MM.1S (cell line): ENCODE results near the gene ALDH3B1.
A peak's percentile ranks its signal among the peaks of the same experiment; 100 is the strongest.

ENCODE experiments used
- DNase-seq: peaks from one replicate; pipeline ENCODE4 v3.0.0-alpha.2; 2015
- H2AFZ ChIP-seq: fragments of 300-600 bp; sonication (generic); 2 replicates; pipeline ENCODE4 v1.6.0; 2016; ENCODE audit warnings: antibody characterized with exemption, low read length
- H3F3A ChIP-seq: fragments of 300-600 bp; sonication (generic); 2 replicates; pipeline ENCODE4 v1.6.1; 2016; ENCODE audit warnings: mild to moderate bottlenecking, antibody characterized with exemption, low read length, moderate library complexity, mixed read lengths; ENCODE audit not compliant: insufficient read depth
- H3K27ac ChIP-seq: fragments of 300-600 bp; sonication (generic); 2 replicates; pipeline ENCODE4 v1.5.1; 2016; ENCODE audit warnings: mild to moderate bottlenecking, low read length
- H3K27me3 ChIP-seq: fragments of 300-600 bp; sonication (generic); replicated peaks from 2 replicates; pipeline ENCODE4 v1.6.0; 2016; ENCODE audit warnings: low read length; ENCODE audit not compliant: insufficient read depth
- H3K36me3 ChIP-seq: fragments of 300-600 bp; sonication (generic); replicated peaks from 2 replicates; pipeline ENCODE4 v1.6.1; 2016; ENCODE audit warnings: mild to moderate bottlenecking, low read length, mixed read lengths; ENCODE audit not compliant: insufficient read depth
- H3K4me1 ChIP-seq: fragments of 300-600 bp; sonication (generic); 2 replicates; pipeline ENCODE4 v1.6.1; 2016; ENCODE audit warnings: low read length, mixed read lengths
- H3K4me2 ChIP-seq: fragments of 300-600 bp; sonication (generic); 2 replicates; pipeline ENCODE4 v1.6.0; 2016; ENCODE audit warnings: low read depth, low read length
- H3K4me3 ChIP-seq: fragments of 300-600 bp; sonication (generic); 2 replicates; pipeline ENCODE4 v1.5.1; 2016; ENCODE audit warnings: low read length, mixed read lengths
- H3K79me2 ChIP-seq: fragments of 300-600 bp; sonication (generic); 2 replicates; pipeline ENCODE4 v1.6.1; 2016; ENCODE audit warnings: mixed run types, low read length, mixed read lengths
- H3K9ac ChIP-seq: fragments of 300-600 bp; sonication (generic); 2 replicates; pipeline ENCODE4 v1.6.1; 2016; ENCODE audit warnings: low read length, mixed read lengths
- H3K9me2 ChIP-seq: fragments of 300-600 bp; sonication (generic); replicated peaks from 2 replicates; pipeline ENCODE4 v1.6.1; 2016; ENCODE audit warnings: mild to moderate bottlenecking, low read length, mixed read lengths; ENCODE audit not compliant: insufficient read depth
- H3K9me3 ChIP-seq: fragments of 300-600 bp; sonication (generic); replicated peaks from 2 replicates; pipeline ENCODE4 v1.6.1; 2016; ENCODE audit warnings: mild to moderate bottlenecking, low read length, mixed read lengths; ENCODE audit not compliant: insufficient read depth
- H4K20me1 ChIP-seq: fragments of 300-600 bp; sonication (generic); 2 replicates; pipeline ENCODE4 v1.6.1; 2016; ENCODE audit warnings: mild to moderate bottlenecking, low read length, moderate library complexity, mixed read lengths; ENCODE audit not compliant: insufficient read depth
- EZH2 ChIP-seq: fragments of 300-600 bp; sonication (generic); optimal IDR thresholded peaks from 2 replicates; pipeline ENCODE3; 2017; ENCODE audit warnings: low read depth, mild to moderate bottlenecking, antibody characterized with exemption, low read length, mixed read lengths
- EZH2phosphoT487 ChIP-seq: fragments of 300-600 bp; sonication (generic); IDR thresholded peaks from 2 replicates; pipeline ENCODE4 v1.6.1; 2018; ENCODE audit warnings: antibody characterized with exemption, low read length
- TF ChIP-seq, protein P1 (sequence below): fragments of 300-600 bp; sonication (generic); IDR thresholded peaks from 2 replicates; pipeline ENCODE4 v1.5.1; 2016; ENCODE audit warnings: antibody characterized with exemption, low read length, mixed read lengths

The ALDH3B1 gene

DNA sequence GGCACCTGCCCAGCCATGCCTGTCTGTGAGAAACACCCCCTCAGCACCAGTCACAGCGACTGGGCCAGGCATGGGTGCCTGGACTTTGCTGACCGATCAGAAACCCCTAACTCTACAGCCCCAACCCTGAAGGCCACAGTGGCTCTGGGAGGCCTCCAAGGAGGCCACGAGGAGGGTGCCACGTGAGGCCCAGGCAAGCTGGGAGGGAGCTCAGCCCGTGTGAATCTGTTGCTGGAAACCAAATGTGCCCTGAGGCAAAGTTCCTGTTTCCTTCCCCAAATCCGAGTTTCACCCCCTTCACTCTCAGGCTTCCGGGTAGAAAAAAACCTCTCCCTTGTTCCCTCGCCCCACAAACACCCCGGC lies 7.6 kb upstream of the ALDH3B1 start:
- Histone ChIP-seq H3K9me3 (no peaks in the 10 kb centered on the region), H3K79me2 (peaks cover 52% of the 10 kb centered on the region), H3K36me3 (no peaks in the 10 kb centered on the region), H3K4me2 (peak overlapping the region; percentile 76), H3F3A (peaks cover 47% of the 10 kb centered on the region), H3K27me3 (no peaks in the 10 kb centered on the region), H2AFZ (no peak overlapping the region), H3K9ac (peak overlapping the region; percentile 82), H4K20me1 (no peaks in the 10 kb centered on the region), H3K4me1 (peaks cover 48% of the 10 kb centered on the region), H3K9me2 (no peaks in the 10 kb centered on the region), H3K27ac (peak overlapping the region; percentile 89), H3K4me3 (peak overlapping the region; percentile 86)
- DNase-seq, result peak; percentile 61
- no peak for TF ChIP-seq EZH2
- TF ChIP-seq EZH2phosphoT487, result no peak
- TF ChIP-seq, protein P1, sequence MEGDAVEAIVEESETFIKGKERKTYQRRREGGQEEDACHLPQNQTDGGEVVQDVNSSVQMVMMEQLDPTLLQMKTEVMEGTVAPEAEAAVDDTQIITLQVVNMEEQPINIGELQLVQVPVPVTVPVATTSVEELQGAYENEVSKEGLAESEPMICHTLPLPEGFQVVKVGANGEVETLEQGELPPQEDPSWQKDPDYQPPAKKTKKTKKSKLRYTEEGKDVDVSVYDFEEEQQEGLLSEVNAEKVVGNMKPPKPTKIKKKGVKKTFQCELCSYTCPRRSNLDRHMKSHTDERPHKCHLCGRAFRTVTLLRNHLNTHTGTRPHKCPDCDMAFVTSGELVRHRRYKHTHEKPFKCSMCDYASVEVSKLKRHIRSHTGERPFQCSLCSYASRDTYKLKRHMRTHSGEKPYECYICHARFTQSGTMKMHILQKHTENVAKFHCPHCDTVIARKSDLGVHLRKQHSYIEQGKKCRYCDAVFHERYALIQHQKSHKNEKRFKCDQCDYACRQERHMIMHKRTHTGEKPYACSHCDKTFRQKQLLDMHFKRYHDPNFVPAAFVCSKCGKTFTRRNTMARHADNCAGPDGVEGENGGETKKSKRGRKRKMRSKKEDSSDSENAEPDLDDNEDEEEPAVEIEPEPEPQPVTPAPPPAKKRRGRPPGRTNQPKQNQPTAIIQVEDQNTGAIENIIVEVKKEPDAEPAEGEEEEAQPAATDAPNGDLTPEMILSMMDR, result no peak

DNA sequence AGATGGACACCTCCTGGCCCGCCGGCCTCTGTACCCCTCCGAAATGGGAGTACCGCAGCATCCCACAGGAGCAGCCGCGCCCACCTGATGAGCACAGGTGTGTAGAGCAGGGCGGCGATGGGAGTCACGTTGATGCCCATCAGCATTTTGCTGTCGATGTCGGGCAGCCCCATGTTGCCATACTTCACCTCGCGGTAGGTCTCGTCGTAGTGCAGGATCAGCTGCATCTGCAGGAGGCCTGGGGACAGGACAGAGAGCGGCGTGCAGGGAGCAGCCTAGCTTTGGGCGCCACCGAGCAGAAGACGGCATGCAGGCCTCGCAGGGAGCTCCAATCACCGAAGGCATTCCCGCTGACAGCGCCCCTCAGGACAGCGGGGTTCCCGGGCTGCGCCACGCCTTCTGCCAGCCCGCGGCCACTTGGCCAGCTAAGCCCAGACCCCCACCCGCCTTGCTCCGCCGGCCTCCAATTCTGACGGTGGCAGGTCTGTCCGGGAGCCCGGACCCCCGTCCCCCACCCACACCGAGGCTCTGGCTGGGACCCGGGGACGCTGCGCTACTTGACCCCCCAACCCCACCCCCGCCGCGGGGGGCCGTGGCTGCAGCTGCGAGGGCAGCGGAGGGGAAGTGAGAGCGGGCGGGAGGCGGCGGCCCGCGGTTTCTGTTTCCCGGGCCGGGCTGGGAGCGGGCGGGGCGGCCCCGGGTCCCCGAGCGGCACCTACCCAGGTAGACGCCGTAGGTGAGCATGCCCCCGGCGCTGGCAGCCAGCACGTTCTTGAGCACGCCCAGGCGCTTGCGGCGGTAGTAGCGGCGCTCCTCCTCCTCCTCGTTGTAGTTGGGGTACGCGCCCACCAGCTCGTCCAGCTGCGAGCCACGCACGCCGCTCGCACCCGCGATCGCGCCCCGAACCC lies 6.9 kb upstream of the ALDH3B1 start:
- Histone ChIP-seq H3K36me3 (no peaks in the 10 kb centered on the region), H3F3A (peaks cover 47% of the 10 kb centered on the region), H3K27me3 (no peaks in the 10 kb centered on the region), H3K4me3 (peak overlapping the region; percentile 86), H2AFZ (no peak overlapping the region), H3K9me2 (no peaks in the 10 kb centered on the region), H3K9me3 (no peaks in the 10 kb centered on the region), H3K79me2 (peaks cover 45% of the 10 kb centered on the region), H4K20me1 (no peaks in the 10 kb centered on the region), H3K4me2 (peak overlapping the region; percentile 76), H3K9ac (peak overlapping the region; percentile 82), H3K4me1 (peaks cover 48% of the 10 kb centered on the region), H3K27ac (peak overlapping the region; percentile 89)
- TF ChIP-seq, protein P1, result no peak
- TF ChIP-seq EZH2phosphoT487 (no peak), EZH2 (no peak)
- peak; percentile 77 for DNase-seq

DNA sequence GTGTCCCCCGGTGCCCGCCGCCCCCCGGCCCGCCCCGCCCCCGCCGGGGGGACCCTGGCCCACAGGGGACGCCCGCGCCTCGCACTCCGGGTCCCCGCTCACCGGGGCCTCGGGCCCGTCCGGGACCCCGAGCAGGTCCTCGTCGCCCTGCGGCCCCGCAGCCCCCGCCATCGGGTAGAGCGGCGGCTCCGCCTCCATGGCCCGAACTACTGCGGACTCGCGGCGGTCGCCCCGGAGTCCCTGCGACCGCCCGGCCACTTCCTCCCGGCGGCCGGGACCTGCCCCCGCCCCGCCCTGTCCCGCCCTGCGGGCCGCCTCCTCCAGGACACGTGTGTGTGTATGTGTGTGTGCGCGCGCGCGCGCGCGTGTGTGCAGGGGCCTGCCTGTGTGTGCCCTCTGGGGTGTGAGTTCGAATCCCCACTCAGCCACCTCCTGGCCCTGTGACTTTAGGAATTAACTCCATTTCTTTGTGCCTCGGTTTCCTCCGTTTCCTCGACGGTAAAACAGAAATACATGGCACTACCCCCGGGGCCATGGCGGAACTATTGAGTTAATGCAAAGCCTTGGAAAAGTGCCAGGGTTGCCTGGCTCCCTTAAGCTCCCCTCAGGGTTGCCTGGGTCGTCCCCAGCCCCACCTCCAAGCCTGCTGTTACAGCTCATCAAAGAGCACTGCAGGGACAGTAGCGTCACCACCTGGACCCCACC lies 6.1 kb upstream of the ALDH3B1 start, which contains the start of gene UNC93B1:
UNC93B1 (minus strand) TSS at position 252 of the 705 bp plus-strand sequence; CDS start at position 198, 54 bp downstream.
- TF ChIP-seq EZH2 (no peak), EZH2phosphoT487 (no peak)
- TF ChIP-seq, protein P1, result no peak
- H3K79me2 ChIP-seq, result peaks cover 40% of the 10 kb centered on the region
- no peaks in the 10 kb centered on the region for H4K20me1 ChIP-seq
- DNase-seq, result peak; percentile 96
- H2AFZ ChIP-seq, result peak within 1 kb of the TSS; percentile 5; the same call in 1 of the 2 replicates
- H3K9ac ChIP-seq, result peak within 1 kb of the TSS; percentile 82
- peaks cover 49% of the 10 kb centered on the region for H3F3A ChIP-seq
- peak within 1 kb of the TSS; percentile 76 for H3K4me2 ChIP-seq
- H3K27me3 ChIP-seq, result no peaks in the 10 kb centered on the region
- peak within 1 kb of the TSS; percentile 89 for H3K27ac ChIP-seq
- H3K4me1 ChIP-seq, result peaks cover 54% of the 10 kb centered on the region
- no peaks in the 10 kb centered on the region for H3K36me3 ChIP-seq
- H3K4me3 ChIP-seq, result peak within 1 kb of the TSS; percentile 86
- H3K9me2 ChIP-seq, result no peaks in the 10 kb centered on the region
- H3K9me3 ChIP-seq, result no peaks in the 10 kb centered on the region
